SK-N-SH (cell line): ENCODE data around the gene ARHGEF3. TPM values are rescaled to one million over a fixed set of nuclear protein-coding genes. Genes with fewer than 3 reads are reported as not detected.

Experiments used
- CTCF ChIA-PET: fragments of 300-600, 350-600 bp; formaldehyde crosslinking; extraction: SDS; loops from one replicate; lab custom pipeline; 2021; lab: Yijun Ruan, JAX
- POLR2A ChIA-PET: fragments of 350-600 bp; sonication (Branson Sonifier 250); formaldehyde crosslinking; extraction: SDS; loops from one replicate; lab custom pipeline; 2020; ENCODE audit warnings: antibody characterized with exemption, inconsistent platforms; lab: Yijun Ruan, JAX
- DNase-seq: peaks from one replicate; pipeline ENCODE4 v3.0.0; 2012
- H2AFZ ChIP-seq: fragments of 200-600 bp; sonication (generic); 2 replicates; pipeline ENCODE4 v1.8.1; 2016; ENCODE audit warnings: antibody characterized with exemption, mild to moderate bottlenecking, low read depth
- H3F3A ChIP-seq: fragments of 200-600 bp; sonication (generic); replicated peaks from 2 replicates; pipeline ENCODE3; 2016; ENCODE audit warnings: antibody characterized with exemption, mild to moderate bottlenecking; ENCODE audit not compliant: insufficient read depth
- H3K27ac ChIP-seq, 2 experiments: fragments of 200-500 bp in 1 of 2; fragments of 200-600 bp in 1 of 2; sonication (Bioruptor generic) in 1 of 2; sonication (generic), shearing (Covaris generic) in 1 of 2; 2 replicates each; pipeline versions ENCODE4 v1.5.1 to v1.6.1; 2014 to 2016; ENCODE audit warnings: low read depth in 2 of 2, inconsistent platforms in 1 of 2, low read length in 1 of 2, mild to moderate bottlenecking in 1 of 2, mixed read lengths in 1 of 2
- H3K27me3 ChIP-seq: fragments of 200-600 bp; sonication (generic), shearing (Covaris generic); 2 replicates; pipeline ENCODE4 v1.6.1; 2016; ENCODE audit warnings: mixed run types; ENCODE audit not compliant: insufficient read depth
- H3K36me3 ChIP-seq, 2 experiments: fragments of 200-500 bp in 1 of 2; fragments of 200-600 bp in 1 of 2; sonication (Bioruptor generic) in 1 of 2; sonication (generic) in 1 of 2; replicated peaks in 1 of 2; 2 replicates each; pipeline versions ENCODE3 to v1.5.1; 2014 to 2016; ENCODE audit warnings: low read length in 1 of 2, mild to moderate bottlenecking in 1 of 2; ENCODE audit not compliant: insufficient read depth in 2 of 2, control insufficient read depth in 1 of 2
- H3K4me1 ChIP-seq, 2 experiments: fragments of 200-500 bp in 1 of 2; fragments of 200-600 bp in 1 of 2; sonication (Bioruptor generic) in 1 of 2; sonication (generic), shearing (Covaris generic) in 1 of 2; 2 replicates each; pipeline versions ENCODE4 v1.5.1 to v1.6.1; 2014 to 2016; ENCODE audit warnings: low read depth in 1 of 2, low read length in 1 of 2, mixed run types in 1 of 2; ENCODE audit not compliant: insufficient read depth in 2 of 2, control insufficient read depth in 1 of 2
- H3K4me2 ChIP-seq: fragments of 200-600 bp; sonication (generic), shearing (Covaris generic); 2 replicates; pipeline ENCODE4 v1.6.1; 2017; ENCODE audit warnings: mixed run types
- H3K4me3 ChIP-seq, 2 experiments: fragments of 200-500 bp in 1 of 2; fragments of 200-600 bp in 1 of 2; sonication (Bioruptor generic) in 1 of 2; sonication (generic), shearing (Covaris generic) in 1 of 2; 2 replicates each; pipeline versions ENCODE4 v1.5.1 to v1.8.1; 2014 to 2016; ENCODE audit warnings: low read depth in 2 of 2, inconsistent platforms in 1 of 2, low read length in 1 of 2, mild to moderate bottlenecking in 1 of 2, mixed read lengths in 1 of 2, moderate library complexity in 1 of 2
- H3K79me2 ChIP-seq: fragments of 200-600 bp; sonication (generic); 2 replicates; pipeline ENCODE4 v1.8.1; 2017; ENCODE audit warnings: mild to moderate bottlenecking; ENCODE audit not compliant: insufficient read depth
- H3K9ac ChIP-seq: fragments of 200-600 bp; sonication (generic); 2 replicates; pipeline ENCODE4 v1.6.1; 2017; ENCODE audit warnings: mixed run types
- H3K9me2 ChIP-seq: fragments of 200-600 bp; sonication (generic); 2 replicates; pipeline ENCODE4 v1.6.1; 2017; ENCODE audit warnings: mixed run types
- H3K9me3 ChIP-seq: fragments of 200-600 bp; sonication (generic); 2 replicates; pipeline ENCODE4 v1.6.1; 2017; ENCODE audit warnings: mixed run types, mild to moderate bottlenecking, moderate library complexity
- H4K20me1 ChIP-seq: fragments of 200-600 bp; sonication (generic); 2 replicates; pipeline ENCODE4 v1.6.1; 2017; ENCODE audit warnings: mild to moderate bottlenecking, mixed run types; ENCODE audit not compliant: insufficient read depth
- ELF1 ChIP-seq: IDR thresholded peaks from 2 replicates; pipeline ENCODE4 v1.4.0; 2012
- EP300 ChIP-seq, 2 experiments: IDR thresholded peaks; 2 replicates each; pipeline versions ENCODE4 v1.4.0 to v1.6.1; 2012; ENCODE audit warnings: borderline replicate concordance in 1 of 2, low read depth in 1 of 2, low read length in 1 of 2
- EZH2phosphoT487 ChIP-seq: fragments of 200-600 bp; sonication (generic); IDR thresholded peaks from 2 replicates; pipeline ENCODE4 v1.6.1; 2017; ENCODE audit warnings: low read depth, mixed run types, mild to moderate bottlenecking, antibody characterized with exemption, moderate library complexity, borderline replicate concordance
- FOSL2 ChIP-seq: IDR thresholded peaks from 2 replicates; pipeline ENCODE4 v1.4.0; 2012; ENCODE audit warnings: low read depth, mild to moderate bottlenecking, moderate library complexity, borderline replicate concordance
- FOXJ3 ChIP-seq: sonication (generic); formaldehyde crosslinking; IDR thresholded peaks from 2 replicates; pipeline ENCODE4 v1.5.1; 2020; ENCODE audit warnings: mild to moderate bottlenecking, missing genetic modification reagents
- GATA2 ChIP-seq: sonication (generic); formaldehyde crosslinking; IDR thresholded peaks from 2 replicates; pipeline ENCODE4 v1.5.0; 2020; ENCODE audit warnings: mild to moderate bottlenecking, missing genetic modification reagents
- SIN3A ChIP-seq: IDR thresholded peaks from 2 replicates; pipeline ENCODE4 v1.6.1; 2012; ENCODE audit warnings: low read depth, mild to moderate bottlenecking, low read length, moderate library complexity, borderline replicate concordance
- TAF1 ChIP-seq: IDR thresholded peaks from 2 replicates; pipeline ENCODE4 v1.6.1; 2012; ENCODE audit warnings: low read depth, mild to moderate bottlenecking, low read length, moderate library complexity, borderline replicate concordance
- TCF12 ChIP-seq: IDR thresholded peaks from 2 replicates; pipeline ENCODE4 v1.4.0; 2012
- USF1 ChIP-seq: IDR thresholded peaks from 2 replicates; pipeline ENCODE4 v1.4.0; 2012; ENCODE audit warnings: low read depth, borderline replicate concordance
- WGBS: methylation state at CpG from one replicate; pipeline ENCODE4 v1.1.6; 2017; ENCODE audit warnings: low lambda C conversion rate; 5-methylcytosine and 5-hydroxymethylcytosine counted together
- polyA plus RNA-seq, 3 experiments: library from polyadenylated mRNA; depleted of rRNA; stranded (reverse); fragments of >200 nt; gene quantifications; 2 replicates each; pipeline ENCODE4 v1.2.3, GENCODE V29; 2012
- TF ChIP-seq, protein P1 (sequence below): fragments of 150-350 bp; IDR thresholded peaks from 2 replicates; pipeline ENCODE4 v1.6.1; 2017; ENCODE audit warnings: antibody characterized with exemption, low read length, low read depth, borderline replicate concordance
- TF ChIP-seq, protein P2 (sequence below): IDR thresholded peaks from 2 replicates; pipeline ENCODE4 v1.4.0; 2012; ENCODE audit warnings: low read depth

ARHGEF3 gene
- polyA plus RNA-seq, 1 of the 3 experiments (the other 2 are of a cell fraction), result 5.9 TPM

DNA sequence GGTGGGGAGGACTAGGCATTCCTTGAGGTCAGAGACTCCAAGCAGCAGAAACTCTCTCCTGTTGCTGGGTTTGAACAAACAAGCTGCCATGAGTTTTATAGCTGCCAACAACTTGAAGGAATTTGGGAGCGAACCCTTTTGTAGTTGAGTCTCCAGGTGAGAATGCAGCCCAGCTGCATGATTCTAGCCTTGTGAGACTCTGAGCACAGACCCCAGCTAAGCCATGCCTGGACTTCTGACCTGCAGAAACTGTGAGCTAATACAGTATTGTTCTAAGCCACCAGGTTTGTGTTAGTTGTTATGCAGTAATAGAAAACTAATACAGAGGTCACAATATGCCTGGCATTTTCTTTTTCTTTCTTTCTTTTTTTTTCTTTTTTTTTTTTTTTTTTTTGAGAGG is 112.4 kb downstream of the ARHGEF3 start:
- no peak overlapping the region for H2AFZ ChIP-seq
- H3K4me2 ChIP-seq, result no peak overlapping the region
- peaks cover 6% of the 10 kb centered on the region for H3F3A ChIP-seq
- DNase-seq, result no peak
- H3K79me2 ChIP-seq, result no peaks in the 10 kb centered on the region
- TF ChIP-seq ELF1 (no peak), FOXJ3 (CRISPR knock-in tag) (no peak), TCF12 (no peak), SIN3A (no peak), EZH2phosphoT487 (no peak), EP300 (IDR thresholded peaks at IDR 0.05; ENCODE audit: borderline replicate concordance in 1 of 2, low read depth in 1 of 2, low read length in 1 of 2) (no peak), FOSL2 (no peak), GATA2 (CRISPR knock-in tag) (no peak), USF1 (no peak), TAF1 (no peak)
- TF ChIP-seq, protein P1, sequence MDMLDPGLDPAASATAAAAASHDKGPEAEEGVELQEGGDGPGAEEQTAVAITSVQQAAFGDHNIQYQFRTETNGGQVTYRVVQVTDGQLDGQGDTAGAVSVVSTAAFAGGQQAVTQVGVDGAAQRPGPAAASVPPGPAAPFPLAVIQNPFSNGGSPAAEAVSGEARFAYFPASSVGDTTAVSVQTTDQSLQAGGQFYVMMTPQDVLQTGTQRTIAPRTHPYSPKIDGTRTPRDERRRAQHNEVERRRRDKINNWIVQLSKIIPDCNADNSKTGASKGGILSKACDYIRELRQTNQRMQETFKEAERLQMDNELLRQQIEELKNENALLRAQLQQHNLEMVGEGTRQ, result no peak
- TF ChIP-seq, protein P2, sequence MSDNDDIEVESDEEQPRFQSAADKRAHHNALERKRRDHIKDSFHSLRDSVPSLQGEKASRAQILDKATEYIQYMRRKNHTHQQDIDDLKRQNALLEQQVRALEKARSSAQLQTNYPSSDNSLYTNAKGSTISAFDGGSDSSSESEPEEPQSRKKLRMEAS, result no peak
- H3K27me3 ChIP-seq, result no peaks in the 10 kb centered on the region
- 80% methylated on average over 1 of the region's 1 CpG for WGBS
- no peaks in the 10 kb centered on the region for H4K20me1 ChIP-seq
- CTCF ChIA-PET, result interaction anchor here (1.6 to 2.9 kb wide), 2 partner anchors 13 to 299 kb away, joined by 6 to 10 read pairs; no protein-coding TSS in a partner anchor
- H3K4me3 ChIP-seq, result no peak overlapping the region
- peaks cover 0 to 3% of the 10 kb centered on the region in 2 experiments for H3K36me3 ChIP-seq
- no peaks in the 10 kb centered on the region for H3K9me2 ChIP-seq
- no peaks in the 10 kb centered on the region for H3K4me1 ChIP-seq
- no peak overlapping the region for H3K27ac ChIP-seq
- POLR2A ChIA-PET, result no interaction called here
- H3K9ac ChIP-seq, result no peak overlapping the region
- H3K9me3 ChIP-seq, result no peaks in the 10 kb centered on the region

- ChIA-PET POLR2A (no interaction called here), CTCF (interaction anchor here (1.0 kb wide), 1 partner anchor 300 kb away, joined by 4 read pairs; no protein-coding TSS in a partner anchor)
- TF ChIP-seq, protein P1, result no peak
- no peak overlapping the region for H3K9ac ChIP-seq
- WGBS, result 92% methylated on average over 1 of the region's 1 CpG
- H3K9me3 ChIP-seq, result no peaks in the 10 kb centered on the region
- peaks cover 6% of the 10 kb centered on the region for H3F3A ChIP-seq
- no peak for DNase-seq
- H3K27me3 ChIP-seq, result no peaks in the 10 kb centered on the region
- H2AFZ ChIP-seq, result no peak overlapping the region
- H3K9me2 ChIP-seq, result no peaks in the 10 kb centered on the region
- no peak overlapping the region for H3K4me2 ChIP-seq
- no peaks in the 10 kb centered on the region for H3K79me2 ChIP-seq
- H3K36me3 ChIP-seq, result peaks cover 0 to 5% of the 10 kb centered on the region in 2 experiments
- no peak overlapping the region for H3K27ac ChIP-seq
- no peaks in the 10 kb centered on the region for H3K4me1 ChIP-seq
- no peak overlapping the region for H3K4me3 ChIP-seq
- H4K20me1 ChIP-seq, result no peaks in the 10 kb centered on the region
These were observed 113.6 kb downstream of the ARHGEF3 start for GRCh38 chr3:56688191-56688590.
